GM18870 (cell line): ENCODE data around the gene ZNF700.
"Not testable (repeated sequence)": the region's sequence is repeated elsewhere in the genome, so short reads cannot be mapped to it uniquely, and the experiment has no call there.

ENCODE experiments used
- ATAC-seq: cut with Tn5 transposase; IDR thresholded peaks from one replicate; pipeline ENCODE4 v1.9.1; 2021; ENCODE audit warnings: moderate library complexity; ENCODE audit not compliant: unreplicated experiment

The ZNF700 gene

DNA sequence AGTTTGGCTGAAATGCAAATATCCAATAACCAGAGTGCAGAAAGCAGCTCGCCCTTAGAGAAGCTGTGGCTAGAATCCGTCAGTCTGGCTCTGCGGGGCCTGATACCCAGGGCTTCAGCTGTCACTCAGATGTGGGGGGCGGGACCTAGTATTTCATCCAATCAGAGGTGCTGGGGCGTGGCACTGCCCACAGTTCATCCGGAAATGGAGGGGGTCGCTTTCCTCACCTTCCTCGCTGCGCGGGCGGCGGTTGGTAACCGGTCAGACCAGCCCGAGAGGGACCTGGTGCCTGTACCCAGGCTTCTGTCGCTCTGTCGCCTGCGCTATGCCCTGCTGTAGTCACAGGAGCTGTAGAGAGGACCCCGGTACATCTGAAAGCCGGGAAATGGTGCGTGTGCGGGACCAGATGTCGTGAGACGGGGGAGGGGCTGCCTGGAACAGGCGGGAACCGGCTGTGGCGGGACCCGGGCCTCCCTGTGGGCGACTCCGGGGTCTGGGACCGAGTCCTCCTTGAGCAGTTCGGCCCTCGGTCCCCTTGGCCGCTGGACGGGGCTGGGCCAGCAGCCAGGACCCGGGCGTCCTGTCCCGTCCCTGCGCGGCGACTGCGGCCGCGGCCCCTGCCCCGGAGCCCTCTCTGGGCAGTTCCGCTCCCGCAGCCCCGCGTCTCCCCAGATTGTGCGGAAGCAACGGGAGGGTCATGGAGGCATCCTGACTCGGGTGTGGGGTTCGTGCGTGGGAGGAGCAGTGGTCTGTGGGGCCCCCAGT lies at the start of gene ZNF700:
Gene ZNF700, plus strand, starts transcription at position 222 of the 765 bp plus-strand sequence. Its CDS starts 104 bp downstream, at position 326.
- ATAC-seq: peak; percentile 71

GRCh38 chr19:11879687-11880266 lies 45.1 kb upstream of the ZNF700 start:
- not testable (repeated sequence) for ATAC-seq

DNA sequence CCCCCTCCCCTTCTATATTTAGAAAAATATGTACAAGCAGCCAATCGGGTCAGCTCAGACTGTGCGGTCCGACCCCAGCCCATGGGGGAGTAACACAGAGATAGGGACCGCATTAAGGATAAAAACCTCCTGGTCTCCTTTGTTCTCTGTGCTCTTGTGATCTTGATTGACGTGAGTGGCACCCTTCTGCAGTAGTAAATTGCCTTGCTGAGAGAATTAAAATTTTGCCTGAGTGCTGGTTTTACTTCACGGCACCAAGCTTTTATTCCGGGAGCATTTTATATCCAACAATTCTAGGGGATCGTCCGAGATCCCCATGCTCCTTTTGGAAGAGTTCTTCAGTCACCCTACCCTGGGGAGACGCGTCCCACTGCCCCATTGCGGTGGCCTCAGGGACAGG lies 44.3 kb upstream of the ZNF700 start:
- ATAC-seq: no peak

GRCh38 chr19:11881151-11881800 lies 43.6 kb upstream of the ZNF700 start:
- ATAC-seq: no peak

- no peak for ATAC-seq
These were observed 42.3 kb upstream of the ZNF700 start for GRCh38 chr19:11882606-11883005.

DNA sequence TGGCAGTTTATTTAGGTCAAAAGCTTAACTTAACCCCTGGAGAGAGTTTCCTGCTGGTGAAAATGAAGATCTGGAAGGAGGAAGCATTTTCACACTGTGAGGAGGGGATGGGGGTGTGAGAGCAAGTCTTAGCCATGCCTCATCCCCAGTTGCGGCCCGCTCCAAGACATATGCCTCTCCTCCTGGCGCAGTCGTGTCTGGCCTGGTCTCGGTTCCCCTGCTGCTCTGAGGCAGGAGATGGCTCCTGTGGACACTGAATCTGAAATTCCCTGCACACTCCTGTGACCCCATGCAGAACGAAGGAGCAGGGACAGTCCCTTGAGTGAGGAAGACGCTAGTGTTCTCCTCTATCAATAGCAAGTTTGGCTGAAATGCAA lies 37.7 kb upstream of the ZNF700 start:
- no peak for ATAC-seq

DNA sequence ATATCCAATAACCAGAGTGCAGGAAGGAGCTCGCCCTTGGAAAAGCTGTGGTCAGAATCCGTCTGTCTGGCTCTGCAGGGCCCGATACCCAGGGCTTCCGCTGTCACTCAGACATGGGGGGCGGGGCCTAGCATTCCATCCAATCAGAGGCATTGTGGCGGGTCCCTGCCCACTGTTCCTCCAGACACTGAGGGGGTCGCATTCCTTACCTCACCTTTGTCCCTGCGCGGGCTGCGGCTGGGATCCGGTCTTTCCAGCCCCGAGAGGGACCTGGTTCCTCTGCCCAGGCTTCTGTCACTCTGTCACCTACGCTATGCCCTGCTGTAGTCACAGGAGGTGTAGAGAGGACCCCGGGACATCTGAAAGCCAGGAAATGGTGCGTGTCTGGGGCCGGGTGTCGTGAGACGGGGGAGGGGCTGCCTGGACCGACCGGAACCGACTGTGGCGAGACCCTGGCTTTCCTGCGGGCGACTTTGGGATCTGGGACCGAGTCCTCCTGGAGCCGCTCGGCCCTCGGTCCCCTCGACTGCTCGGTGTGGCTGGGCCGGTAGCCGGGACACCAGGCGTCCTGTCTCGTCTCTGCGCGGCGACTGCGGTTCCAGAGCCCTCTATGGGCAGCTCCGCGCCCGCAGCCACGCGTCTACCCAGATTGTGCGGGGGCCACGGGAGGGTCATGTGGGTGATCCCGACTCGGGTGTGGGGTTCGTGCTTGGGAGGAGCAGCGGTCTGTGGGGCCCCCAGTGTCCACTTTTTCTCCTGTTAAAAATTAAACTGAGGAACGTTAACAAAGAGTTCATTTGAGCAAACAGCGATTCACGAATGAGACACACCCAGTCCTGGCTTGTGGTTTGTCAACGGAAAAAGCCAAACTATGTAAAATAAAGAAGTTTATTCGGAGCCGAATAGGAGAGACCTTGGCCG lies 37.0 kb upstream of the ZNF700 start, which contains the start of gene ZNF69:
Gene ZNF69, plus strand, starts transcription at position 172 of the 921 bp plus-strand sequence. Its CDS starts 142 bp downstream, at position 314.
- no peak for ATAC-seq

DNA sequence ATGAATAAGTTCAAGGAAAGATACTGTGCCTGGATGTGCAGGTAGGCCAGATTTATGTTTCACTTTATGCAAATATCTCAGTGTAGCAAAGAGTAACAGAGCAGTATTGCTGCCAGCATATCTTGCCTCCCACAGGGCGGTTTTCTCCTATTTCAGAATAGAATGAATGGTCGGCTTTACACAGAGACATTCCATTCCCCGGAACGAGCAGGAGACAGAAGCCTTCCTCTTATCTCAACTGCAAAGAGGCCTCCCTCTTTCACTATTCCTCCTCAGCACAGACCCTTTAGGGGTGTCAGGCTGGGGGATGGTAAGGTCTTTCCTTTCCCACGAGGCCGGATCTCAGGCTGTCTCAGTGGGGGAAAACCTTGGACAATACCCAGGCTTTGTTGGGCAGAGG lies 35.0 kb upstream of the ZNF700 start:
- ATAC-seq: not testable (repeated sequence)

GRCh38 chr19:11890634-11891033 lies 34.3 kb upstream of the ZNF700 start:
- ATAC-seq: no peak

- no peak for ATAC-seq
These were observed 30.1 kb upstream of the ZNF700 start for GRCh38 chr19:11894851-11895250.

DNA sequence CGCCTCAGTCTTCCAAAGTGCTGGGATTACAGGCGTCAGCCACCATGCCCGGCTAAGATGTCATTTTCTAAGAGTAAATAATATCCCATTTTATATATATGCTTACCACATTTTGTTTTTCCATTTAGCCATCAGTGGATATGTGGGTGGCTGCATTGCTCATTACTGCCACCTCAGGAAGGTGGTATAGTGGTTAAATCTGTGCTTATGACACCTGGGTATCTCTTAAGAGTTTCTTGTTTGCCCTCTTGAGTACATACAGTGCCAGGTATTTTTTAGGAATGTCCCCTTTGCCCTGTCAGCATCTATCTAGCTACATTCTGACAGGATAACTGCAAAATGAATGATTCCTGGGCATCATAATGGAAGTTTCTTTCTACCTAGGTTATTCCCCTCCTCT lies 22.7 kb upstream of the ZNF700 start:
- no peak for ATAC-seq

DNA sequence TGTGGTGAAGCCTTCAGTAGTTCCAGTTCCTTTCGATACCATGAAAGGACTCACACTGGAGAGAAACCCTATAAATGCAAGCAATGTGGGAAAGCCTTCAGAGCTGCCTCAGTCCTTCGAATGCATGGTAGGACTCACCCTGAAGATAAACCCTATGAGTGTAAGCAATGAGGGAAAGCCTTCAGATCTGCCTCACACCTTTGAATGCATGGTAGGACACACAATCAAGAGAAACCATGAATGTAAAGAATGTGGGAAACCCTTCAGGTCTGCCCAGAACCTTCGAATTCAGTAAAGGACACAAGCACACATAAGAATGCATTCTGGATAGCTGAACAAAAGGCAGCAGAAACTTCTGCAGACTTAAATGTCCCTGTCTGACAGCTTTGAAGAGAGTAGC lies 19.0 kb upstream of the ZNF700 start:
- ATAC-seq: no peak

DNA sequence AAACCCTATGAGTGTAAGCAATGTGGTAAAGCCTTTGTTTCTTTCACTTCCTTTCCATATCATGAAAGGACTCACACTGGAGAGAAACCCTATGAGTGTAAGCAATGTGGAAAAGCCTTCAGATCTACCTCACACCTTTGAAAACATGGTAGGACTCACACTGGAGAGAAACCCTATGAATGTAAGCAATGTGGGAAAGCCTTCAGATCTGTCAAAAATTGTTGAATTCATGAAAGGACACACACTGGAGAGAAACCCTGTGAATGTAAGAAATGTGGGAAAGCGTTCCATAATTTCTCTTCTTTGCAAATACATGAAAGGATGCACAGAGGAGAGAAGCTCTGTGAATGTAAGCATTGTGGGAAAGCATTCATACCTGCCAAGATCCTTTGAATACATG lies 13.0 kb upstream of the ZNF700 start:
- not testable (repeated sequence) for ATAC-seq

DNA sequence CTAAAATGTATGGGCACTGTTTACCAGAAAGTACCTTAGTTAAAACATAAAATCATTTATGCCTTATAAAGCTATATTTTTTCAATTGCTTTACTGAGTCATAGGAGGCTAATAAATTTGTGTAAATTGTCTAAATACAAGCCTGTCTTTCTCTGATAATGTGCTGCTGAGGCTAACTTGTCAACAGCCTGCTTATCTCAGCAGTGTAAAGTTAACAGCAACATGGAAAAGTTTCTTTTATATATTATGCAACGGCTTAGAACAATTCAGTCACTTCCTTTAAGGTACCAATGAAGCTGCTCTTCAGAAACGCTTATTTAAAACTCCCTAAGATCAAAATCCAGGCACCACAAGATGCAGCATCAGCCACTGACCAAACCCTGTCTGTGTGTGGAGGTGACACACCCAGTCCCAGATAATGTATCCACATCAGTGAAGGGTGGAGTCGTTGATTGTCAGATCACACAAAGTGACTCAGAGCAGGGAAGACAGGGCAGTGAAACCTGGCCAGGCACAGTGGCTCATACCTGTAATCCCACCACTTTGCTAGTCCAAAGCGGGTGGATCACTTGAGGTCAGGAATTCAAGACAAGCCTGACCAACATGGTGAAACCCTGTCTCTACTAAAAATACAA lies 10.4 kb upstream of the ZNF700 start:
- ATAC-seq: not testable (repeated sequence)

DNA sequence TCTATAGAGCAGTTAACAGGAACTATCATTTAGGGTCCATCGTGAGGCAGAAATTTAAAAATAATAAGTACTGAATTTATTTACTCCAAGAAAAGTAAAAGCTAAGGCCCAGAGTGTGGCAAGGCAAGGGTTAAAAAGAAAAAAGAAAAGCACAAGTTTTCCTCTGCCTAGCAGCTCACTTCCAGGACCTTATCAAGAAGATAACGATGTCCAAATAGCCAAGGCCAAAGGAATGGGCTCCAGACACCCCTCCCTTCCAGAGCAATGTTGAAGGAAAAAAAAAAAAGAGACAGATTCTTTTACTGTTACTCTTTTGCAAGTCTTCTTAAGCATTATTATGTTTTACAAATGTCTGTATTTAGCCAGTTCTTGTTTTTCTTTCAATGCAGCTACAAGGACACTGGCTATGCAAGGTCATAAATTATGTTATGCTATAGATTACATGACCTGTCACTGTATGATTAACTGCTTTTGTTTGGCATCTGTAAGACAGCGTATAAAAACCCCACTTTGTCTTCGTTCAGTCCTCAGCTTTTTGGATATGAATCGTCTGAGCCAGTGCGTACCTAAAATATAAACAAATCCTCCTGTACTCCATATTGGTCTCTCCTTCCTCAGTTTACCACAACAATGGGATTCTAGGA lies 2.9 kb upstream of the ZNF700 start:
- no peak for ATAC-seq

DNA sequence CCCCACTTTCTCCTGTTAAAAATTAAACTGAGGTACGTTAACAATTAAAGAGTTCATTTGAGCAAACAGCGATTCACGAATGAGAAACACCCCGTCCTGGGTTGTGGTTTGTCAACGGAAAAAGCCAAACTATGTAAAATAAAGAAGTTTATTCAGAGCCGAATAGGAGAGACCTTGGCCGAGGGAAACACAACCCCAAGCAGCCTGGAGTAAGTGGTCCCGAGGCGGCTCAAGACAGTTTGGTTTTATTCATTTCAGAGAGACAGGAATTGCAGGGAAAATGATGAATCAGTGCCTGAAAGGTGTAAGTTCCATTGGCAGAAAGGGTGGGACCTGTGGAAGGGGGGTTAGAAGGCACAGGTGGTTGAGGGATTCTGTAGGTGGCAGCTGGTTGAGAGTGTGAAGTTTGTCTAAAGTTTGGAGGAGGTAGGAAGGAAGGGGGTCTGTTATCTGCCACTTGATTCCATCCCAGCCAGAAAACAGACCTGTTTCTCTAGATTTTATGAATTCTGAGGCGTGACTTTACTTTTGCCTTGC lies 812 bp downstream of the ZNF700 start:
- not testable (repeated sequence) for ATAC-seq

DNA sequence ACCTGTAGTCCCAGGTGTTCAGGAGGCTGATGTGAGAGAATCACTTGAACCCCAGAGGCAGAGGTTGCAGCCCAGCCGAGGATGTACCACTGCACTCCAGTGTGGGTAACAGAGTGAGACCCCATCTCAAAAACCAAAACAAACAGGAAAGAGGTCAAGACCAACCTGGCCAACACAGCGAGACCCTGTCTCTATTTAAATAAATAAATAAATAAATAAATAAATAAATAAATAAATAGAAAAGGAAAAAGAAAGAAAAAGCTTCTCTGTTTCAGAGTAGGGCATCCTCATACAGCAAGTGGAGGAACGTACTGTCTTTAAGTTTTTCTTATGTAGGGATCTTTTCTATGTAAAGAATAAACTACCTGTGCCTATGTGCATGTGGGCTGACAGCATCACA lies 2.3 kb downstream of the ZNF700 start:
- no peak for ATAC-seq

DNA sequence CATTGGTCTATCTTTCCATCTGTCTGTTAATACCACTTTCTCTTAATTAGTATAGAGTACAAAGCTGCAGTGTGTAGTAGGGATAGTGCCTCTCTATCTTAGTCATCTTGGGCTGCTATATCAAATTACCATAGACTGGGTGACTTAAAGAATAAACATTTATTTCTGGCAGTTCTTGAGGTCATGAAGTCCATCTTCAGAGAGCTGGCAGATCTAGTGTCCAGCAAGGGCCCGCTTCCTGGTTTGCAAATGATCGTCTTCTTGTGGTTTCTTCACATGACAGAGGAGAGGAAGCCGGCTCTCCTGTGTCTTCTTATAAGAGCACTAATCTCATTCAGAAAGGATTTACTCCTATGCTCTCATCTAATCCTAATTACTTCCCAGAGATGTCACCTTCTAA lies 6.1 kb downstream of the ZNF700 start:
- no peak for ATAC-seq

DNA sequence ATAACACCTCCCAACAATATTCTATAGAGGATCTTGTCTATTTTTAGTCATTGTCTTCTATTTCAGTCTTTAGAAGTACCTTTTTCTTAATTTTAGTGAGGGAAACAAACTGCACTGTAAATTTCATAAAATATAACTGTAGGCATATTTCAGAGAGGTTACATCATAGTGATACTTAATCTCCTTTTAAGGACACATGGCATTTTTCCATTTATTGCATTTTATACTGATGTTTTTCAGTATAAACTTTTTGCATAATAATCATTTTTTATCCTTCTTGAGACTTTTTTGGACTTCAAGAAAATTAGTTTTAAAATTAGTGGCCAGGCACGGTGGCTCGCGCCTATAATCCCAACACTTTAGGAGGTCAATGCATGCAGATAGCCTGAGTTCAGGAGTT lies 6.6 kb downstream of the ZNF700 start:
- ATAC-seq: no peak

GRCh38 chr19:11935829-11936228 lies 10.9 kb downstream of the ZNF700 start:
- ATAC-seq: not testable (repeated sequence)
